Smooth muscle cell (in vitro differentiated cells): ENCODE data around the gene FAM168B. TPM values are rescaled to one million over a fixed set of nuclear protein-coding genes. Genes with fewer than 3 reads are reported as not detected.

Experiments used
- DNase-seq: peaks from one replicate; lab custom pipeline; 2025; ENCODE audit not compliant: unreplicated experiment; lab: John Stamatoyannopoulos, UW
- H2AFZ ChIP-seq: fragments of 200-600 bp; sonication (generic); 2 replicates; pipeline ENCODE4 v1.6.0; 2016; ENCODE audit warnings: antibody characterized with exemption, low read depth, mild to moderate bottlenecking
- H3F3A ChIP-seq: fragments of 200-600 bp; sonication (generic); 2 replicates; pipeline ENCODE4 v1.6.0; 2017; ENCODE audit warnings: antibody characterized with exemption, low read depth
- H3K27ac ChIP-seq: fragments of 200-600 bp; sonication (generic); 2 replicates; pipeline ENCODE4 v1.5.1; 2016; ENCODE audit warnings: low read depth, mild to moderate bottlenecking
- H3K27me3 ChIP-seq: fragments of 200-600 bp; sonication (generic); 2 replicates; pipeline ENCODE4 v1.6.1; 2016; ENCODE audit warnings: low read depth, mild to moderate bottlenecking
- H3K36me3 ChIP-seq: fragments of 200-600 bp; sonication (generic); 2 replicates; pipeline ENCODE4 v1.5.1; 2016; ENCODE audit warnings: low read depth
- H3K4me1 ChIP-seq: fragments of 200-600 bp; sonication (generic); 2 replicates; pipeline ENCODE4 v1.5.1; 2016; ENCODE audit warnings: low read depth
- H3K4me2 ChIP-seq: fragments of 200-600 bp; sonication (generic); 2 replicates; pipeline ENCODE4 v1.6.0; 2016; ENCODE audit warnings: mild to moderate bottlenecking
- H3K4me3 ChIP-seq: fragments of 200-600 bp; sonication (generic); 2 replicates; pipeline ENCODE4 v1.5.1; 2016; ENCODE audit warnings: mild to moderate bottlenecking
- H3K79me2 ChIP-seq: fragments of 200-600 bp; sonication (generic); 2 replicates; pipeline ENCODE4 v1.6.0; 2016; ENCODE audit warnings: low read depth, mild to moderate bottlenecking
- H3K9ac ChIP-seq: fragments of 200-600 bp; sonication (generic); 2 replicates; pipeline ENCODE4 v1.6.0; 2016; ENCODE audit warnings: low read depth
- H3K9me3 ChIP-seq: fragments of 200-600 bp; sonication (generic); replicated peaks from 2 replicates; pipeline ENCODE4 v1.5.1; 2016; ENCODE audit warnings: low read depth
- H4K20me1 ChIP-seq: fragments of 200-600 bp; sonication (generic); 2 replicates; pipeline ENCODE4 v1.6.0; 2016; ENCODE audit warnings: low read depth
- CTCF ChIP-seq: fragments of 200-600 bp; sonication (generic); IDR thresholded peaks from 2 replicates; pipeline ENCODE4 v1.5.1; 2017; ENCODE audit warnings: borderline replicate concordance, mild to moderate bottlenecking, antibody characterized with exemption; ENCODE audit not compliant: insufficient read depth, poor library complexity, severe bottlenecking
- WGBS: methylation state at CpG from one replicate; pipeline ENCODE4 v1.1.7; 2016; ENCODE audit warnings: low lambda C conversion rate; 5-methylcytosine and 5-hydroxymethylcytosine counted together
- polyA plus RNA-seq: library from polyadenylated mRNA; unstranded; fragments of >200 nt; fragmentation: Nextera tagmentation; extraction: Ambion mirVana; gene quantifications from 2 replicates; pipeline ENCODE4 v1.2.1, GENCODE V29; 2016
- total RNA-seq: library from RNA; depleted of rRNA; stranded (reverse); fragments of >200 nt; gene quantifications from 2 replicates; pipeline ENCODE4 v1.2.3, GENCODE V29; 2014

Gene FAM168B
- total and polyA plus RNA-seq, 2 experiments from 2014 or later: 46.6 to 113 TPM

GRCh38 chr2:131027566-131028528 lies 65.4 kb downstream of the FAM168B start:
- no peaks in the 10 kb centered on the region for H3K9me3 ChIP-seq
- no peaks in the 10 kb centered on the region for H4K20me1 ChIP-seq
- 96% methylated on average over 12 of the region's 12 CpGs for WGBS
- TF ChIP-seq CTCF: no peak
- H3K36me3 ChIP-seq: no peaks in the 10 kb centered on the region
- no peak overlapping the region for H3K9ac ChIP-seq
- no peaks in the 10 kb centered on the region for H3F3A ChIP-seq
- no peak overlapping the region for H3K4me3 ChIP-seq
- H3K27ac ChIP-seq: no peak overlapping the region
- H3K79me2 ChIP-seq: no peaks in the 10 kb centered on the region
- no peak for DNase-seq
- H3K4me2 ChIP-seq: no peak overlapping the region
- no peaks in the 10 kb centered on the region for H3K27me3 ChIP-seq
- H3K4me1 ChIP-seq: no peaks in the 10 kb centered on the region
- H2AFZ ChIP-seq: no peak overlapping the region

- Histone ChIP-seq H3F3A (no peaks in the 10 kb centered on the region), H3K4me2 (no peak overlapping the region), H3K9me3 (no peaks in the 10 kb centered on the region), H3K36me3 (no peaks in the 10 kb centered on the region), H3K9ac (no peak overlapping the region), H2AFZ (no peak overlapping the region), H3K4me1 (no peaks in the 10 kb centered on the region), H3K4me3 (no peak overlapping the region), H3K27ac (no peak overlapping the region), H3K27me3 (no peaks in the 10 kb centered on the region), H3K79me2 (no peaks in the 10 kb centered on the region), H4K20me1 (no peaks in the 10 kb centered on the region)
- DNase-seq: no peak
- TF ChIP-seq CTCF: no peak
- WGBS: 72% methylated on average over 5 of the region's 5 CpGs
Measured at GRCh38 chr2:131026919-131027318, 66.3 kb downstream of the FAM168B start.

GRCh38 chr2:131023758-131024157 lies 69.5 kb downstream of the FAM168B start:
- H2AFZ ChIP-seq: no peak overlapping the region
- H3K9ac ChIP-seq: no peak overlapping the region
- no peak overlapping the region for H3K27ac ChIP-seq
- H4K20me1 ChIP-seq: no peaks in the 10 kb centered on the region
- no peaks in the 10 kb centered on the region for H3K36me3 ChIP-seq
- no peak overlapping the region for H3K4me3 ChIP-seq
- no peaks in the 10 kb centered on the region for H3K27me3 ChIP-seq
- H3K79me2 ChIP-seq: no peaks in the 10 kb centered on the region
- no peaks in the 10 kb centered on the region for H3K9me3 ChIP-seq
- no peak for DNase-seq
- H3K4me2 ChIP-seq: no peak overlapping the region
- TF ChIP-seq CTCF: no peak
- no peaks in the 10 kb centered on the region for H3F3A ChIP-seq
- WGBS: 100% methylated on average over 1 of the region's 1 CpG
- H3K4me1 ChIP-seq: no peaks in the 10 kb centered on the region
